Activated CD8-positive, alpha-beta T cell treated with anti-CD3 and anti-CD28 coated beads for 36 hours (primary cell): ENCODE measurements around the gene TCF25. TPM values are rescaled to one million over a fixed set of nuclear protein-coding genes. Genes with fewer than 3 reads are reported as not detected.

Experiments
- ATAC-seq: fragments of 200-7000 bp; cut with Tn5 transposase; one replicate; pipeline ENCODE4 v1.10.0; 2021; ENCODE audit warnings: mild to moderate bottlenecking, moderate library complexity
- CTCF ChIA-PET: fragments of 350-600 bp; sonication (Branson Sonifier 250); formaldehyde crosslinking; loops from one replicate; lab custom pipeline; 2021; ENCODE audit warnings: antibody characterized with exemption; lab: Charles Lee
- POLR2A ChIA-PET: fragments of 350-600 bp; sonication (Branson Sonifier 250); formaldehyde crosslinking; loops from one replicate; lab custom pipeline; 2021; ENCODE audit warnings: antibody characterized with exemption; lab: Charles Lee
- DNase-seq: peaks from one replicate; pipeline ENCODE4 v3.0.0-alpha.2; 2020
- H3K27ac Mint-ChIP-seq: one replicate; pipeline ENCODE4 v1.8.0; 2021; ENCODE audit warnings: mild to moderate bottlenecking, mixed read lengths
- H3K27me3 Mint-ChIP-seq: one replicate; pipeline ENCODE4 v1.8.0; 2021; ENCODE audit warnings: mixed read lengths
- H3K36me3 Mint-ChIP-seq: one replicate; pipeline ENCODE4 v1.8.0; 2021; ENCODE audit warnings: low read depth, mixed read lengths
- H3K4me1 Mint-ChIP-seq: one replicate; pipeline ENCODE4 v1.8.0; 2021; ENCODE audit warnings: low read depth, mixed read lengths
- H3K4me3 Mint-ChIP-seq: one replicate; pipeline ENCODE4 v1.8.0; 2021; ENCODE audit warnings: mild to moderate bottlenecking, moderate library complexity, mixed read lengths
- H3K9me3 Mint-ChIP-seq: one replicate; pipeline ENCODE4 v1.8.0; 2021; ENCODE audit warnings: mixed read lengths
- CTCF ChIP-seq: fragments of 200-600 bp; IDR thresholded peaks from one replicate; pipeline ENCODE4 v1.8.0; 2022; ENCODE audit warnings: antibody characterized with exemption, mild to moderate bottlenecking
- intact Hi-C: fragments of 100-400 bp; cut with micrococcal nuclease; formaldehyde crosslinking; loops from one replicate; pipeline ENCODE4 v1.10.0; 2022
- total RNA-seq, 2 experiments: library from RNA; stranded (reverse); gene quantifications; one replicate each; pipeline ENCODE4 v1.2.3, GENCODE V29; 2021

TCF25 gene
- total RNA-seq, 2 experiments from 2014 or later = 138 to 149 TPM

DNA sequence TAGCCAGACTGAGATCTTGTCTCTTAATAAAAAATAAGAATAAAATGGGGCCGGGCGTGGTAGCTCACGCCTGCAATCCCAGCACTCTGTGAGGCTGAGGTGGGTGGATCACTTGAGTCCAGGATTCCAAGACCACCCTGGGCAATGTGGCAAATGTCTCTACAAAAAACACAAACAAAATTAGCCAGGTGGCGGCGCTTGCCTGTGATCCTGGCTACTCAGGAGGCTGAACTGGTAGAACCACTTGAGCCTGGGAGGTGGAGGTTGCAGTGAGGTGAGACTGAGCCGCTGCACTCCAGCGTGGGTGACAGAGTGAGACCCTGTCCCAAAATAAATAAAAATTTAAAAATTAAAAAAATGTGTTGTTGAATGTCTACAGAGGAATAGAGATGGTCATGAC is 72.3 kb downstream of the TCF25 start:
- H3K27me3 Mint-ChIP-seq = peaks cover 21% of the 10 kb centered on the region
- POLR2A ChIA-PET = no interaction called here
- ATAC-seq = no peak

GRCh38 chr16:89946515-89946914 is 73.1 kb downstream of the TCF25 start:
- no peaks in the 10 kb centered on the region for H3K9me3 Mint-ChIP-seq
- intact Hi-C loops = no loop called here
- no peak overlapping the region for H3K27ac Mint-ChIP-seq
- no peaks in the 10 kb centered on the region for H3K36me3 Mint-ChIP-seq
- ChIA-PET POLR2A (no interaction called here), CTCF (interaction anchor here (1.0 kb wide), 1 partner anchor 131 kb away, joined by 3 read pairs; no protein-coding TSS in a partner anchor)
- no peak for DNase-seq
- no peak for ATAC-seq
- H3K4me3 Mint-ChIP-seq = no peak overlapping the region
- H3K27me3 Mint-ChIP-seq = peaks cover 20% of the 10 kb centered on the region
- no peak for TF ChIP-seq CTCF
- H3K4me1 Mint-ChIP-seq = peaks cover 12% of the 10 kb centered on the region

More for the DNA sequence above, 72.3 kb downstream of the TCF25 start:
- Mint-ChIP-seq H3K4me3 (no peak overlapping the region), H3K36me3 (no peaks in the 10 kb centered on the region), H3K4me1 (peaks cover 12% of the 10 kb centered on the region), H3K9me3 (no peaks in the 10 kb centered on the region), H3K27ac (no peak overlapping the region)
- no peak for TF ChIP-seq CTCF
- CTCF ChIA-PET = no interaction called here
- intact Hi-C loops = no loop called here
- no peak for DNase-seq

DNA sequence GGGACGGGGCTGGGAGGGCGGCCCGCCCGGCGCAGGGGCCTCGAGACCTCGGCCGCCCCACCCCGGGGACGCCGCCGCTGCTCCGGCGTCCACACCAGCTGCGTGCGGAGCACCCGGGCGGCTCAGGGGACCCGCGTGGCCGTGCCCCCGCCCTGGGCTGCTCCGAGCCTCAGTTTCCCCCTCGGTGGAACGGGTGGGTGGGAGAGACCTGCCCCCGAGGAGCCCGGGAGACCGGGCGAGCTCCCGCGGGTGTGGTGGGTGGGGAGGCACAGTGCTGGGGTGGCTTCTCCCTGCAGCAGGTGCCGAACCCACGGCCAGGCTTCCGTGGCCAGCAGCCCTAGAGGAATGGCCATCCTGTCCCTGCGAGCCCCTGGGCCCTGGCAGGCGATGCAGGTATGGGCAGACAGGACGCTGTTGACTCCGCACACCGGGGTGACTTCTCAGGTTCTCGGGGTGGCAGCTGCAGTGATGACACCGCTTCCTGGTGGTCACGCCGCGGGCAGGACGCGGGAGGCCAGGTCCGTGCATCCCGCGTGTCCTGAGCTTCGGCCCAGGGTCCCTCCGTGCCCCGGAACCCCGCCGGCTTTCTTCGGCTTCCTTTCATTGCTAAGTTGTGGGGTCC is 75.8 kb downstream of the TCF25 start:
- H3K4me3 Mint-ChIP-seq = peak overlapping the region; percentile 75
- ATAC-seq = no peak
- no peaks in the 10 kb centered on the region for H3K9me3 Mint-ChIP-seq
- TF ChIP-seq CTCF = no peak
- CTCF ChIA-PET = interaction anchor here (1.3 kb wide), 1 partner anchor 9 kb away, joined by 3 read pairs; no protein-coding TSS in a partner anchor
- H3K36me3 Mint-ChIP-seq = no peaks in the 10 kb centered on the region
- peak; percentile 9 for DNase-seq
- POLR2A ChIA-PET = interaction anchor here (0.6 to 1.8 kb wide), 4 partner anchors 21 to 96 kb away, joined by 3 to 9 read pairs (median 4); no protein-coding TSS in a partner anchor
- no peak overlapping the region for H3K27ac Mint-ChIP-seq
- H3K27me3 Mint-ChIP-seq = peaks cover 18% of the 10 kb centered on the region
- H3K4me1 Mint-ChIP-seq = peaks cover 12% of the 10 kb centered on the region
- intact Hi-C loops = no loop called here

DNA sequence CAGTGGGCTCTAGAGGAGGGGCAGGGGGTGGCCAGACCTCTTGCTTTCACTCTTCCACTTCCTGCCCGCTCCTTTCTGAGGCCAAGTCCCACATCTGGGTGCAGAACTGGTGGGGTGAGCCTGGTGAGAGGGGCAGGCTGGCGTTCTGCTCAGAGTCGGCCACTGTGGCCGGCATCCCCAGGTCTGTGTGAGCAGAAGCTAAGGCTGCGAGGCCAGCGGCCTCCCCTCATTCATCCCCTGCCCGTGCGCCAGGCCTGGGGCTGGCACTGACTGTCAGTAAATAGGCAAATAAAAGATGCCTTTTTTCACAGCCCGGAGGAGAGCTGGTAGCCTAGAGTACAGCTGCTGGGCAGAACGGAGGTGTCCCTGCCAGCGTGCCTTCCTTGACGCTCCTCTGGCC is 76.4 kb downstream of the TCF25 start:
- H3K4me3 Mint-ChIP-seq = peak overlapping the region; percentile 75
- no peak overlapping the region for H3K27ac Mint-ChIP-seq
- TF ChIP-seq CTCF = no peak
- intact Hi-C loops = no loop called here
- DNase-seq (no peak), ATAC-seq (no peak)
- POLR2A ChIA-PET = interaction anchor here (0.6 to 1.8 kb wide), 4 partner anchors 20 to 165 kb away, joined by 3 to 9 read pairs (median 4); no protein-coding TSS in a partner anchor
- H3K27me3 Mint-ChIP-seq = peaks cover 17% of the 10 kb centered on the region
- H3K4me1 Mint-ChIP-seq = peaks cover 12% of the 10 kb centered on the region
- no peaks in the 10 kb centered on the region for H3K9me3 Mint-ChIP-seq
- no peaks in the 10 kb centered on the region for H3K36me3 Mint-ChIP-seq
- CTCF ChIA-PET = interaction anchor here (1.2 to 1.3 kb wide), 2 partner anchors 9 to 133 kb away, joined by 3 read pairs; no protein-coding TSS in a partner anchor

- Mint-ChIP-seq H3K27me3 (peaks cover 10% of the 10 kb centered on the region), H3K9me3 (no peaks in the 10 kb centered on the region), H3K4me1 (peaks cover 12% of the 10 kb centered on the region), H3K36me3 (no peaks in the 10 kb centered on the region), H3K4me3 (no peak overlapping the region), H3K27ac (no peak overlapping the region)
- TF ChIP-seq CTCF = no peak
- intact Hi-C loops = no loop called here
- ATAC-seq = no peak
- ChIA-PET POLR2A (no interaction called here), CTCF (no interaction called here)
- DNase-seq = no peak
Measured at GRCh38 chr16:89951509-89951908, 78.1 kb downstream of the TCF25 start.
